ENCODE data around the gene GPR157.
"Not testable (repeated sequence)": the region's sequence is repeated elsewhere in the genome, so short reads cannot be mapped to it uniquely, and the experiment has no call there.

GPR157 gene

GRCh38 chr1:9146156-9146555, 17.3 kb upstream of the GPR157 start:
- no peak for DNase-seq (ENCODE audit: extremely low read depth, low read depth)
- TF ChIP-seq, protein P1, sequence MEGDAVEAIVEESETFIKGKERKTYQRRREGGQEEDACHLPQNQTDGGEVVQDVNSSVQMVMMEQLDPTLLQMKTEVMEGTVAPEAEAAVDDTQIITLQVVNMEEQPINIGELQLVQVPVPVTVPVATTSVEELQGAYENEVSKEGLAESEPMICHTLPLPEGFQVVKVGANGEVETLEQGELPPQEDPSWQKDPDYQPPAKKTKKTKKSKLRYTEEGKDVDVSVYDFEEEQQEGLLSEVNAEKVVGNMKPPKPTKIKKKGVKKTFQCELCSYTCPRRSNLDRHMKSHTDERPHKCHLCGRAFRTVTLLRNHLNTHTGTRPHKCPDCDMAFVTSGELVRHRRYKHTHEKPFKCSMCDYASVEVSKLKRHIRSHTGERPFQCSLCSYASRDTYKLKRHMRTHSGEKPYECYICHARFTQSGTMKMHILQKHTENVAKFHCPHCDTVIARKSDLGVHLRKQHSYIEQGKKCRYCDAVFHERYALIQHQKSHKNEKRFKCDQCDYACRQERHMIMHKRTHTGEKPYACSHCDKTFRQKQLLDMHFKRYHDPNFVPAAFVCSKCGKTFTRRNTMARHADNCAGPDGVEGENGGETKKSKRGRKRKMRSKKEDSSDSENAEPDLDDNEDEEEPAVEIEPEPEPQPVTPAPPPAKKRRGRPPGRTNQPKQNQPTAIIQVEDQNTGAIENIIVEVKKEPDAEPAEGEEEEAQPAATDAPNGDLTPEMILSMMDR (IDR thresholded peaks at IDR 0.05; ENCODE audit: low read depth, low read length, missing control alignments): no peak
- no peak overlapping the region for H3K4me3 ChIP-seq (replicated peaks; ENCODE audit: low read depth, low read length)

- no peak overlapping the region for H3K4me3 ChIP-seq (replicated peaks; ENCODE audit: low read depth, low read length)
- DNase-seq (ENCODE audit: extremely low read depth, low read depth): no peak
- TF ChIP-seq, protein P1 (IDR thresholded peaks at IDR 0.05; ENCODE audit: low read depth, low read length, missing control alignments): no peak
Measured at GRCh38 chr1:9145714-9146113, 16.8 kb upstream of the GPR157 start.

GRCh38 chr1:9145021-9145668, 16.2 kb upstream of the GPR157 start:
- DNase-seq (ENCODE audit: extremely low read depth, low read depth): no peak
- TF ChIP-seq, protein P1 (IDR thresholded peaks at IDR 0.05; ENCODE audit: low read depth, low read length, missing control alignments): no peak
- H3K4me3 ChIP-seq (replicated peaks; ENCODE audit: low read depth, low read length): no peak overlapping the region

DNA sequence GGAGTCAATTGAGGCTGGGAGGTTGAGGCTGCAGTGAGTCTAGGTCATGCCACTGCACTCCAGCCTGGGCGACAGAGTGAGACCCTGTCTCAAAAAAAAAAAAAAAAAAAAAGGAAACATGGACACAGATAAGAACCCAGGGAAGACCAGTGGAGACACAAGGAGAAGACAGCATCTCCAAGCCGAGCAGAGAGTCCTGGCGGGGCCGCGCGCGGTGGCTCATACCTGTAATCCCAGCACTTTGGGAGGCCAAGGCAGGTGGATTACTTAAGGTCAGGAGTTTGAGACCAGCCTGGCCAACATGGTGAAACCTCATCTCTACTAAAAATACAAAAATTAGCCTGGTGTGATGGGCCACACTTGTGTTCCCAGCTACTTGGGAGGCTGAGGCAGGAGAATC, 15.6 kb upstream of the GPR157 start:
- not testable (repeated sequence) for DNase-seq (ENCODE audit: extremely low read depth, low read depth); H3K4me3 ChIP-seq (replicated peaks; ENCODE audit: low read depth, low read length)

- DNase-seq (ENCODE audit: extremely low read depth, low read depth): no peak
- H3K4me3 ChIP-seq (replicated peaks; ENCODE audit: low read depth, low read length): no peak overlapping the region
- TF ChIP-seq, protein P1 (IDR thresholded peaks at IDR 0.05; ENCODE audit: low read depth, low read length, missing control alignments): no peak
Measured at GRCh38 chr1:9143250-9143649, 14.3 kb upstream of the GPR157 start.

DNA sequence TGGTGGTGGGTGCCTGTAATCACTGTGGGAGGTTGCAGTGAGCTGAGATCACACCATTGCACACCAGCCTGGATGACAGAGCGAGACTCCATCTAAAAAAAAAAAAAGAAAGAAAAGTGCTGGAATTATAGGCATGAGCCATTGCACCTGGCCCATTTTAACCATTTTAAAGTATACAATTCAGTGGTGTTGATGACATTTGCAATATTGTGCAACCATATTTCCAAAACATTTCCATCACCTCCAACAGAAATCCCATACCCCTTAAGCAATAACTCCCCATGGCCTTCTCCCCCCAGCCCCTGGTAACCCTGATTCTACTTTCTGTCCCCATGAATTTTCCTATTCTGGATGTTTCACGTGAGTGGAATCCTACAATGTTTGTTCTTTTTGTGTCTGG, 11.0 kb upstream of the GPR157 start:
- no peak for DNase-seq (ENCODE audit: extremely low read depth, low read depth)
- no peak overlapping the region for H3K4me3 ChIP-seq (replicated peaks; ENCODE audit: low read depth, low read length)
- TF ChIP-seq, protein P1 (IDR thresholded peaks at IDR 0.05; ENCODE audit: low read depth, low read length, missing control alignments): no peak

- TF ChIP-seq, protein P1 (IDR thresholded peaks at IDR 0.05; ENCODE audit: low read depth, low read length, missing control alignments): no peak
- H3K4me3 ChIP-seq (replicated peaks; ENCODE audit: low read depth, low read length): no peak overlapping the region
- no peak for DNase-seq (ENCODE audit: extremely low read depth, low read depth)
Measured at GRCh38 chr1:9136932-9137331, 8.0 kb upstream of the GPR157 start.

All from HFF-Myc (cell line).